DOHH2 (cell line): ENCODE results near the gene ALPI.
"Not testable (repeated sequence)": the region's sequence is repeated elsewhere in the genome, so short reads cannot be mapped to it uniquely, and the experiment has no call there.

Source experiments
- H3F3A ChIP-seq: fragments of 200-600 bp; sonication (generic), shearing (Covaris generic); 2 replicates; pipeline ENCODE4 v1.6.0; 2016; ENCODE audit warnings: antibody characterized with exemption, mild to moderate bottlenecking; ENCODE audit not compliant: control insufficient read depth, insufficient read depth
- H3K27ac ChIP-seq: fragments of 200-600 bp; sonication (generic); 2 replicates; pipeline ENCODE4 v1.5.1; 2014; ENCODE audit warnings: low read depth, mild to moderate bottlenecking, low read length, moderate library complexity
- H3K27me3 ChIP-seq: fragments of 200-600 bp; sonication (generic); 2 replicates; pipeline ENCODE4 v1.6.1; 2014; ENCODE audit warnings: mild to moderate bottlenecking, low read length, mixed read lengths; ENCODE audit not compliant: control insufficient read depth
- H3K36me3 ChIP-seq: fragments of 200-600 bp; sonication (generic); 2 replicates; pipeline ENCODE4 v1.6.1; 2014; ENCODE audit warnings: mild to moderate bottlenecking, low read length, moderate library complexity, mixed read lengths; ENCODE audit not compliant: control insufficient read depth
- H3K4me1 ChIP-seq: fragments of 200-600 bp; sonication (generic); 2 replicates; pipeline ENCODE4 v1.6.1; 2014; ENCODE audit warnings: mild to moderate bottlenecking, low read length, mixed read lengths; ENCODE audit not compliant: control insufficient read depth
- H3K4me2 ChIP-seq: fragments of 200-600 bp; sonication (generic); 2 replicates; pipeline ENCODE4 v1.6.0; 2014; ENCODE audit warnings: mild to moderate bottlenecking, low read length, moderate library complexity
- H3K4me3 ChIP-seq: fragments of 200-600 bp; sonication (generic); 2 replicates; pipeline ENCODE4 v1.5.1; 2014; ENCODE audit warnings: mild to moderate bottlenecking, low read length, mixed read lengths
- H3K79me2 ChIP-seq: fragments of 200-600 bp; sonication (generic); 2 replicates; pipeline ENCODE4 v1.6.1; 2014; ENCODE audit warnings: mild to moderate bottlenecking, low read length, mixed read lengths; ENCODE audit not compliant: control insufficient read depth
- H3K9me2 ChIP-seq: fragments of 200-600 bp; sonication (generic); replicated peaks from 2 replicates; pipeline ENCODE4 v1.6.1; 2014; ENCODE audit warnings: mild to moderate bottlenecking, low read length, mixed read lengths; ENCODE audit not compliant: control insufficient read depth
- H3K9me3 ChIP-seq: fragments of 200-600 bp; sonication (generic); 2 replicates; pipeline ENCODE4 v1.6.1; 2014; ENCODE audit warnings: antibody characterized with exemption, low read length, mixed read lengths; ENCODE audit not compliant: control insufficient read depth, insufficient read depth
- H4K20me1 ChIP-seq: fragments of 200-600 bp; sonication (generic); 2 replicates; pipeline ENCODE4 v1.6.0; 2014; ENCODE audit warnings: low read depth, mild to moderate bottlenecking, antibody characterized with exemption, low read length, moderate library complexity; ENCODE audit not compliant: control insufficient read depth, insufficient read depth
- EZH2phosphoT487 ChIP-seq: fragments of 200-600 bp; sonication (generic); IDR thresholded peaks from 2 replicates; pipeline ENCODE4 v1.6.1; 2017; ENCODE audit warnings: borderline replicate concordance, mild to moderate bottlenecking, antibody characterized with exemption, low read length, moderate library complexity, mixed read lengths
- TF ChIP-seq, protein P1 (sequence below): fragments of 200-600 bp; sonication (generic); IDR thresholded peaks from one replicate; pipeline ENCODE4 v1.5.1; 2014; ENCODE audit warnings: antibody characterized with exemption, mild to moderate bottlenecking, low read depth, low read length; ENCODE audit not compliant: poor library complexity, severe bottlenecking

The ALPI gene

DNA sequence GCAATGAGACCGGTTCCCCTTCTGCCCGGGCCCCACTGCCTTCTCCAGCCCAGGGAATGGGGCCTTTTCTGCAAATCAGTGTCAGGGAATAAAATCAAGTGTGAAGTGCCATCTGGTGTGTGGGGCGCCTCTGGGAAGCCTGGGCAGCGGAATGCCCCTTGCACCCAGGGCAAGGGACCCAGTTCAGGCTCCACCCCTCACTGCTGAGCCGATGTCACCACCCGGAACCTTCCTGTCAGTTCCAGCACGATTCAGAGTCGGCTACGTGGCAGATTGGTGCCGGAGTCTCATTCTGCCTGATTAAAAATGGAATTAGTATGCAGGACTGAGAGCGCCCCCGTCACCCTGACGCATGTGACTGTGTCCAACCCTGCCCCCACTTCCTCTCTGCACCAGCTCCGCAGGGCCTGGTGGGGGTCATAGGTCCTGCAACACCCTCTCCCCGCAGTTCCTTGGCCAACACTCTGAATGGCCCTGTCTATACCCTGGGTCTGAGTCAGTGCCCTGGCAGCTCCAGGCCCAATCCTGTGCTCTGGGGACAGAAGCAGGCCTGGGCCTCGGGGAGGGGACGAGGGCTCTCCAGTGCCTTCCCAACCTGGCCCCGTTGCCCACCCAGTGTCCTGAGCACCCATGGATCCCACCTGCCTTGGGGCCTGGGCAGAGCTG, 8.2 kb upstream of the ALPI start:
- no peak overlapping the region for H3K4me2 ChIP-seq
- H4K20me1 ChIP-seq = no peaks in the 10 kb centered on the region
- peaks cover 32% of the 10 kb centered on the region for H3K4me1 ChIP-seq
- H3K4me3 ChIP-seq = no peak overlapping the region
- no peaks in the 10 kb centered on the region for H3K79me2 ChIP-seq
- H3K36me3 ChIP-seq = no peaks in the 10 kb centered on the region
- no peaks in the 10 kb centered on the region for H3K27me3 ChIP-seq
- H3K9me2 ChIP-seq = no peaks in the 10 kb centered on the region
- no peak for TF ChIP-seq EZH2phosphoT487
- TF ChIP-seq, protein P1, sequence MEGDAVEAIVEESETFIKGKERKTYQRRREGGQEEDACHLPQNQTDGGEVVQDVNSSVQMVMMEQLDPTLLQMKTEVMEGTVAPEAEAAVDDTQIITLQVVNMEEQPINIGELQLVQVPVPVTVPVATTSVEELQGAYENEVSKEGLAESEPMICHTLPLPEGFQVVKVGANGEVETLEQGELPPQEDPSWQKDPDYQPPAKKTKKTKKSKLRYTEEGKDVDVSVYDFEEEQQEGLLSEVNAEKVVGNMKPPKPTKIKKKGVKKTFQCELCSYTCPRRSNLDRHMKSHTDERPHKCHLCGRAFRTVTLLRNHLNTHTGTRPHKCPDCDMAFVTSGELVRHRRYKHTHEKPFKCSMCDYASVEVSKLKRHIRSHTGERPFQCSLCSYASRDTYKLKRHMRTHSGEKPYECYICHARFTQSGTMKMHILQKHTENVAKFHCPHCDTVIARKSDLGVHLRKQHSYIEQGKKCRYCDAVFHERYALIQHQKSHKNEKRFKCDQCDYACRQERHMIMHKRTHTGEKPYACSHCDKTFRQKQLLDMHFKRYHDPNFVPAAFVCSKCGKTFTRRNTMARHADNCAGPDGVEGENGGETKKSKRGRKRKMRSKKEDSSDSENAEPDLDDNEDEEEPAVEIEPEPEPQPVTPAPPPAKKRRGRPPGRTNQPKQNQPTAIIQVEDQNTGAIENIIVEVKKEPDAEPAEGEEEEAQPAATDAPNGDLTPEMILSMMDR = no peak
- no peak overlapping the region for H3K27ac ChIP-seq
- no peaks in the 10 kb centered on the region for H3K9me3 ChIP-seq
- H3F3A ChIP-seq = no peaks in the 10 kb centered on the region

DNA sequence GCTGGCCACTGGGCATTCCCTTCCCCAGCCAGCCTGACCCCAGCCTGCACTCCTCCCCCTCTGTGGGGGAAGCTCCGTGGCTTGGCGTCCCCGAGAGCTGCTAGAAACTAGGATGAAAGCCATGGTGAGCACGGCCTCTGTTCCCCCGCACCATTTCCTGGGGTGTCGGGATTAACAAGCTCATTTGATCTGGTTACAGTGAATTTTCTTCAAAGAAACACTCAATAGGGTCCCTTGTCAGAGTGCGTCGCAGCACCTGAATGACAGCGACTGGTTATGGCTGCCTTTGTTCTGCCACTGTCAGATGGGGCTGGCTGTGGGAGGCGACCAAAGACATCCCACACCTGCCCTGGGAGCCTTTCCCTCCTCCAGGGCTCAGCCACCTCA, 7.7 kb upstream of the ALPI start:
- no peak overlapping the region for H3K4me2 ChIP-seq
- no peak overlapping the region for H3K27ac ChIP-seq
- no peaks in the 10 kb centered on the region for H3K9me3 ChIP-seq
- peaks cover 2% of the 10 kb centered on the region; the same call in 1 of the 2 replicates for H3F3A ChIP-seq
- no peaks in the 10 kb centered on the region for H4K20me1 ChIP-seq
- peaks cover 32% of the 10 kb centered on the region for H3K4me1 ChIP-seq
- H3K79me2 ChIP-seq = no peaks in the 10 kb centered on the region
- no peaks in the 10 kb centered on the region for H3K36me3 ChIP-seq
- no peaks in the 10 kb centered on the region for H3K9me2 ChIP-seq
- TF ChIP-seq, protein P1 = no peak
- TF ChIP-seq EZH2phosphoT487 = no peak
- no peak overlapping the region for H3K4me3 ChIP-seq
- H3K27me3 ChIP-seq = no peaks in the 10 kb centered on the region

DNA sequence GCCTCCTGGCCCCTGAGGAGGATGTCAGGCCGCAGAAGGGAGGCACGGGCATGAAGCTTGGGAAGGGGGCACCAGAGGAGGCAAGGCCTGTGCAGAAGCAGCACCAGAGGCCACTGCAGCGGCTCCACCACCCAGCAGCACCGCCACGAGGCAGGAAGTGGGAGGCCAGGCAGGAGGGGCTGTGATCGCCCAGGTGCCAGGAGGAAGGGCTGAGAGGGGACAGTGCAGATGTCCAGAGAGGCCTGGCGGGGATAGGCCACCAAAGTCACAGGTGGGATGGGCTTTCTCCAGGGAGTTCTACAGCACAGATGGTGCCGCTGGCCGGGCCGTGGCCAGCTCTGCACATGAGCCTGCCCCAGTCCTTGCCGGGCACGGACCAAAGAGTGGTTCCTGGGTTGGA, 6.0 kb upstream of the ALPI start:
- TF ChIP-seq EZH2phosphoT487 = no peak
- TF ChIP-seq, protein P1 = no peak
- Histone ChIP-seq H3F3A (peaks cover 3% of the 10 kb centered on the region; the same call in 1 of the 2 replicates), H3K4me3 (no peak overlapping the region), H3K9me2 (no peaks in the 10 kb centered on the region), H3K27me3 (no peaks in the 10 kb centered on the region), H3K79me2 (no peaks in the 10 kb centered on the region), H3K27ac (no peak overlapping the region), H3K9me3 (no peaks in the 10 kb centered on the region), H4K20me1 (no peaks in the 10 kb centered on the region), H3K4me1 (peaks cover 27% of the 10 kb centered on the region), H3K36me3 (no peaks in the 10 kb centered on the region), H3K4me2 (peak overlapping the region; percentile 26; the same call in 1 of the 2 replicates)

DNA sequence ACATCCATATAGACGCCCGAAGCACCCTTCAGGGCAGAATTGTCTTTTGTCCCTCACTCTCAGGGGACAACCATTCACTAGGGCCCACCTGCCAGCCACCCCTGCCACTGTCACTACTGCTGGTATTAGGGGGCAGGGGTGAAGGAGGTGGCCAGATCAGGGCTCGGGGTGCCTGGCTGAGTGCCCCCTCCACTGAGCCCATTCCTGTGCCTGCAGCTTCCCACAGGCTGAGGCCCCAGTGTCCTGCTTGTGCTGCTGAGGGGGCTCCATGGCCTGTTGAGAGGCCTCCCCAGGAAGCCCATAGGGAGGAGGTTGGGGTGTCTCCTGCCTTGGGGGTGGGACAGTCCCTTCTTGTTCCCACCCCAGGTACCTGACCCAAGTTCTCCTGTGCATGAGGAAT, 4.3 kb upstream of the ALPI start:
- not testable (repeated sequence) for H3K36me3 ChIP-seq, H3K4me2 ChIP-seq, H3K9me2 ChIP-seq, H4K20me1 ChIP-seq, H3K27ac ChIP-seq, H3K9me3 ChIP-seq, H3F3A ChIP-seq, H3K27me3 ChIP-seq, H3K4me3 ChIP-seq, H3K79me2 ChIP-seq
- peaks cover 23% of the 10 kb centered on the region for H3K4me1 ChIP-seq
